GM19372 (cell line): Measurements from ENCODE around the gene HDAC4.

ENCODE experiments used
- ATAC-seq: cut with Tn5 transposase; IDR thresholded peaks from one replicate; pipeline ENCODE4 v1.9.1; 2021; ENCODE audit warnings: mild to moderate bottlenecking, low read depth, moderate library complexity; ENCODE audit not compliant: unreplicated experiment

The HDAC4 gene

DNA sequence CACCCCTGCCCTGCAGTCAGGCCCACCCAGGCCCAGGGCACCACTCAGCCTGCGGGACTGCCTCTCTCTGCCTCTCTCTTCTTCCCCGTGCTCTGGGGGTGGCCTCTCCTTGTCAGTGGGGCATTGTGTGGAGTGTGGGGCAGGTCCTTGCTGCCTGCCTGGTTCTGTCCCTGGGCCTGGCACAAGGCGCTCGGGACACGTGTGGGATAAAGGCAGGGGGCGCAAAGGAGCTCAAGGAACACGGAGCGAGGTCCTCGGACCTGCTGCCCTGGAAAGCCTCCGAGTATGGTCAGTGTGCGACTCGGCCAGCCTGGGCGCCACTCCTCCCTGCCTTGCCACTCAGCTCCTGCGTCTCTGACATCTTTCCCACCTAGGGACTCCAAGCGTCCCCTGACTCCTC, 262.2 kb downstream of the HDAC4 start:
- ATAC-seq: no peak

DNA sequence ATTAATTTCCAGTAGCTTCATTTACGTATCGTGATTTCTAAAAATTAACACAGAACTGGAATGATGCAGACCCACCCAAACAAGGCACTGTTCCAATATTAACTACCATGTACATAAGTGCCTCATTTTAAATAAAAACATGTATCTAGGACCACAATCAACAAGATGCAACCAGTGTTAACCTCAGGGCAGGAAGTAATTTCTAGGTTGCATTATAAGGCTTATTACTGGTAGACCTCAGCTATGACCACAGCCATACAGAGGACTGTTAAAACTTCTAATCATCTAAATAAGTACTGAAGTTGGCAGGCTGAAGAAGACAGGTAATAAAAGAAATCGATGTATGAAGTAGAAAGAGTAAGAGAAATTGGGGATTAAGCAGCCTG, 262.9 kb downstream of the HDAC4 start:
- ATAC-seq: no peak

DNA sequence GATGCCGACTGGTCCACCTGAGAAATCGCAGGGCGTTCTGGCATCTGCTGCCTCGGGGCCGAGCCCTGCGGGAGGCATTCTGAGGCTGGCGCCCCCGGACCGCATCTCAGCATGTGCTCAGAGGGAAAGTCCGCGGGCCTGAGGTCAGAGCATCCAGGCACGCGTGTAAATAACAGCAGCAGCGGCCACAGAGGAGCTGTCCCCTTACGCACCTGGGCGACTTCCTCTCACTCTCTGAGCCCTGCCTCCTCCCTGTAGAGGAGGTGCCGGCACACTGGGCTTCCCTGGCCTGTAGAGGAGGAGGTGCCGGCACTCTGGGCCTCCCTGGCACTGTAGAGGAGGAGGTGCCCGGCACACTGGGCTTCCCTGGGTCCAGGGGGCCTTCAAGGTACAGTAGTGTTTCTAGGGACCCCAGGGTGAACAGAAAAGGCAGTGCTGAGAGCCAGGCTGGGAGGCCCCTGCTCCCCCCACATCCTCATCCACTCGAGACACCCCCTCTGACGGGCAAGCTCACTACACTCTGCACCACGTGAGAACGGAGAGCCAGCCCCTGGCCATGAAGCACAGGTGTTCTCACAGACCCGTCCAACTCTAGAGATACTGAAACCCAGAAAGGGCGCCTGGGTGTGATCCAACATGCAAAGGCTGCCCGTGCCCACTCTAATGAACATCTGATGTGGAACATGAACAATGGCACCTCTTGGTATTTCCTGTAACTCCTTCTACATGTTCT, 263.5 kb downstream of the HDAC4 start:
- no peak for ATAC-seq

DNA sequence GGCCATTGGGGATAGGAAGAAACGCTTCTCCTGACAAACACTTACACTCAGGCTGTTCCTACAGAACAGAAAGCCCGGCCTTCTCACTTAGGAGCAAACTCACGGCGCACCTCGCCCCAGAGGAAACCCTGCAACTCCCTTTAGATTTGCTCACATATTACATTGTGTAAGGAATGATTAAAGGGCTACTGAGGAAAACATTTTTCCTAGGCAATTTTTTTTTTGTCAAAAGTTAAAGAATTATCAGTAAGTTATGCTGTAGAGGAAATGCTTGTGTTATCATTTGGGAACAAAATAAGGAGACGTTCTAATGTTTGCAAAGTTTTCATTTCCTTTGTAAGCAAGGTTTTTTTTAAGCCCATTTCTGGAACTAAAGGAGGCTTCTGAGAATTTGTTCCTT, 264.1 kb downstream of the HDAC4 start:
- no peak for ATAC-seq

DNA sequence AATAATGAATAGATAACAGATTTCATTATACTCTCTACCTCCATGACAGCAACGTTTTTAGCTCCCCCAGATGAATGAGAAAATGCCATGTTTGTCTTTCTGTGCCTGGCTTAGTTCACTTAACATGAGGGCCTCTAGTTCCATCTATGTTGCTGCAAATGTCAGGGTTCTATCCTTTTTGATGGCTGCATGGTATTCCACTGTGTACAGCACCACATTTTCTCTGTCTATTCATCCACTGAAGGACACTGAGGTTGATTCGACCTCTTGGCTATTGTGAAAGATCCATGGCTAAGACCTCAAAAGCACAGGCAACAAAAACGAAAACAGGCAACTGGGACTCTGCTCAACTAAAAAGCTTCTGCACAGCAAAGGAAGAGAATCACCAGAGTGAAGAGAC, 264.6 kb downstream of the HDAC4 start:
- ATAC-seq: no peak

DNA sequence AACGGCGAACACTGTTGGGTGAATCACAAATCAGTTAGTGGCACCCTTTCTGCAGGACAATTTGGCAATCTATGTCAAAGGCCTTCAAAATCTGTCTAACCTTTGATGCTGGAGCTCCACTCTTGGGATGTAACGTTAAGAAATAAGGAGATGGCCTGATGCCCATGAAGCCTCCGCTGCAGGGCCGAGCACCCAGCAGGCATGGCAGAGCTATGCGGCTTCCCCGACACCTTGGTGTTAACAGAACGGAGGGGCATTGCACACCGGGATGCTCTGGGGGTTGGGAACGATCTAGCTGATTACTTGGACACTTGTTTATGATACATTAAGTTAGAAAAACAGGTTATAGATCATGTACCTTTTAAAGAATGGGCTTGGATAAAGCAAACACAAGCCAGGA, 265.3 kb downstream of the HDAC4 start:
- no peak for ATAC-seq

DNA sequence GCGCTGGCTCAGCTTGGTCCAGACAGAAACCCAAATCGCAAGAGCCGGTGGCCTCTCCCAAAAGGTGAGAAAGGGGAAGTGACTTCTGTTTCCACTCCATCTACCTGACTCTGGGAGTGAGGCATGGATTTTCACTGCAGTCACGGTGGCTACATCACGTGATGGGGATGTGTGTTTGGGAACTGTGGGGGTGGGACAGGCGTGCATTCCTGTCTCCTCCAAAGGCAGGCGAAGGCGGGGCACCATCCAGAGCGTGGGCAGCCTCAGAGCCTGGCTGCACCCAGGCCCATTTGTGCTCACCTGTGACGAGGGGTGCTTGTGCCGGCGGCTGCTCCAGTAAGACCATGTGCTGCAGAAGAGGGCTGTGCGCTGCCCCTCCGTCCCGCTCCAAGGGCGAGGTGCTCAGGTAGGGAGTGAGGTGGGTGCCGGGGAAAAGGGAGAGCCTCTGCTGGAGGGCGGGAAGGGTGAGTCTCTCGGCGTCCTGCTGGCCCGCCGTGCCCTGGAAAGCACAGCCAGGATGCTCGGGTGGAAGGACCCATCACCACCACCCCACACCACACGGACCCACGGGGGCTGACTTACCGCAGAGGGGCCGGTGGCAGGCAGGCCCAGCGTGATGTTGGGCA, 266.8 kb downstream of the HDAC4 start:
- ATAC-seq: no peak

DNA sequence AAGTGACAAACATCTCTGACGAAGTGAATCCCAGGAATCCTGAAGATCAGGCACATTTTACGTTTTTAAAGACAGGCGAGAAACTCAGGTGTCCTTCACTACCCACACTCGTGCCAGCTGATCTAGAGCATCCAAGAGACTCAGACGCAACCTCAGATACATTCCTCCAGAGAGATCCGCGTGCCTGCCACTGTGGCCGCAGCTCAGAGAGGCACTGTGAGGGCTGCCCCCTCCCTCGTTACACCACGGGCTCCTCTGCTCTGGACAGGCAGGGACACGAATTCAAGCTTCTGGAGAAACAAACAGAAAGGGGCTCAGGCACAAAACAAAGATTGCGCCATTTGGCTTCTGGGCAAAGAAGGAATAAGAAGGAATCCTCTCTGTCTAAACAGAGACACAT, 268.0 kb downstream of the HDAC4 start:
- no peak for ATAC-seq

DNA sequence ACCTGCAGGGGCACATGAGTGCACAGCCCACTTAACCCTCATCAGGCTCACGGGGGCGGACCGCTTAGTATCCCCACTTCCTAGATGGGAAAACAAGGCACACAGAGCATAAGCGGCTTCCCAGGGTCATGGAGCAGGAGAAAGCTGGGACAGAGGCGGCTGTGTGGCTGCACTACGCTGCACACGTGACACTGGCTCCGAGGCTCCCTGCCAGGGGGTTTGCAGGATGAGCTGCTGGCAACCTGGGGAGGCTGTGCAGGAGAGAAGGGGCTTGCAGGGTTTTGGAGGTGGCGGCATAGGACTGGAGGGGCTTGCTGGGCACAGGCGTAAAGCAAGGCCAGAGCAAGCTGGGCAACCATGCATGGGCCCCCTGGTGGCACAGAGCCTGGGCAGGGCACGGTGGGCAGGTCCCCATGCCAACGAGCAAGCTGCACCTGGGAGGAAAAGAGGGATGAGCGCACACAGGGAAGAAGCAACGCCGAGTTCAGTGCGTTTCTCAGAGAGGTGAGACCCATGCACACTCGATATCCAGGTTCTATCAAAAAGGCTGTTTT, 268.6 kb downstream of the HDAC4 start:
- ATAC-seq: no peak

DNA sequence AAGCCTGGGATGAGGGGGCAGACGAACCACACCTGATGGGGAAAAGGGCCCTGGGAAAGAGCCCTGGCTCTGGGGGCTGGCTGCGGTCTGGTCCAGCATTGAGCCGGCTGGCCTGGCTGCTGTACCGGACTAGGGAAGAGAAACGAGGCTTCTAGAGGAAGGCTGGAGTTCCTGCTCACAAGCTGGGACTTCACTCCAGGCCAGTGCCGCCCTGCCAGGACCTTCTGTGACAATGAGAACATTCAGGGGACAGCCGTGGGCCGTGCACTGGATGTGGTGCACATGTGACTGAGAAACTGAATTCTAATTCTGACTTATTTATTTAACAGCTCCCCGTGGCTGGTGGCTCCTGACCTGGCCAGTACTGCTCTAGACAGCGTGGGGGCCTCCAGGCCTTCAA, 269.3 kb downstream of the HDAC4 start:
- ATAC-seq: no peak

DNA sequence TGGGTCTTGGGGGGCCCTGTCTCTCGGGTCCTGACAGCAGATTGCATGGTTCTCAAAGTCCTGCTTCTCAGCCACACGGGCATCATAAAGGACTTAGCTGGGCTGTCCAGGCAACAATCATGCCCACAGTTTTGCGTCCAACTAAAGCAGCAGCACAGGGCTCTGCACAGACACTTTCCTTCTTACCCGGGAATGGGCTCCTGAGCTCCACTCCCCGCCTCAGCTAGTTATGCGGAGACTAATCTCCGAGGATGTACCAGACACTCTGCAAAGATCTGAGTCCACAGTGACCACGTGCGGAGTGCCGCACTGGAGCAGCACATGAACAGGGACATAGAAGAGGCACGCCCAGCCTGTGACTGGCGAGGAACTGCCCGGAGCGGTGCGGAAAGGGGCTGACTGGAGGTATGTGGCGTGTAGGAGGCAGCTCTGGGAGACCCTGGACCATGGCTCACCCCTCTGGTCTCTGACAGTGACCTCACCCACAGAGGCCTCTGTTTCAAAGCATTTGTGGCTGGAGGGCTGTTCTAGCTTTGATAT, 270.0 kb downstream of the HDAC4 start:
- no peak for ATAC-seq

DNA sequence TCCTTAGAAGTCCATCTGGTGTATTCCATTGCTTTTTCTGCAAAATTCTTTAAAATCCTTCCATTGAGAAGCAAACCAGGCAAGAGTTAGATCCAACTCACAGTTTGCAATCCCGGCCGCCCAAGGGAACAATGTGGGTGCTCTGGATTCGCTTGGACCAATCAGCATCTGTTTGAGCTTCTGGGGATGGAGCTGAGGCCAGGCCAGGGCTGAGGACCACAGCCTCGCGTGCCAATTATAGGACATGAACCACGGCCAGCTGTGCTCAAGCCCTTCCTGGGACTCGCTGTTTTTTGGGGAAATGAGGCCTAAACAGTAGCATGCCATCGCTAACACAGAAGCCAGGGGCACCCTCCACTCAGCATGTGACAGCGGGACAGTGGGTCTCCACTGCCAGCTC, 270.8 kb downstream of the HDAC4 start:
- ATAC-seq: no peak

DNA sequence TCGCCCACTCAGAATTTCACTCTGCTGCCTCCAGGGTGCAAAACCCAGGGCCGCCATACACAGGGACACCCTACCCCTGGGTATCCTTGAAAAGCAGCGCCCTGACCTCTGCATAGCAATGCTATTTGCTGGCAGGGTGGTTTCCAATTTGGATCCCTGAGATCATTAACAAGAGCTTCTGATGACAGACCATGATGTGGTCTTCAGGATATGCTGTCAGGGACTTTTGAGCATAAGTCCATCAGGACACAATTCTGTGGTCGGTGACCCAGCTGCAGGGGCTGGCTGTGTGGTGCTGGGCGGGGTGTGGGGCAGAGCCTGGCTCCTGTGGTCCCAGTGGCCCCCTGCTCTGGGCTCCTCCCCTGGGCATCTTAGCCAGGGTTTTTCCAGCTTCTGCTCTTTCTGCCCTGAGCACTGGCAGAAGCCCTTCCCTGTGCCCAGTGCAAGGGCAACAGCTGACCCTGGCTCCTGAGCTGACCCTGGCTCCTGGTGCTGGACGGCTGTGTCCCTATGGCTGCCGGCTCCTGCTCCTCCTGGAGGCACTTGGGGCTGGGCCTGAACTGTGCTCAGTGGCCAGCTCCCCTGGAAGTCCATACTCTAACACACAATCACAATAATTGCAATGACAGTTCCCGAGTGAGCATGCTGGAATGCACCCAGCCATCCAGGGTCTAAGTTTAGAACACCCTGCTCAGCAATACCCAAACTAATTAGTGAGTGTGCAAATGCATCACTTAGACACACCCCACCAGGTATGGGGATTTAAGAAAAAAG, 271.5 kb downstream of the HDAC4 start:
- no peak for ATAC-seq

DNA sequence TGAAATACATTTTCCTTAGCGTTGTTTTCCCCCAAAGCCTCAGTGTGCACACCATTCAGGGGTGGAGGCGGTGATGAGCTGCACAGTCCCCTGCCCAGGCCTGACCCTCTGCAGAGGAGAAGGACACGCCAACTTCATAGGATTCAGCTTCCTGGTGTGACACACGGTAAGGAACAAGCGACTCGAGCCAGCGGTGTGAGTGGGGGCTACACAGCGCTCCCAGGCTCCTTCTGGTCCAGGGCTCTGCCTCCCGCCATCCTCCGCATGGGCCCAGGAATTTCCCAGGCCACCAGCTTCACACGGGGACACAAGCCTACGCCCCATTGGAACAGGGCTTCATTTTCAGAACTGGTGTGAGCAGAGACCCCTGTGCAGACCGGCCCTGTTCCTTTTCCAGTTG, 272.1 kb downstream of the HDAC4 start:
- ATAC-seq: no peak

DNA sequence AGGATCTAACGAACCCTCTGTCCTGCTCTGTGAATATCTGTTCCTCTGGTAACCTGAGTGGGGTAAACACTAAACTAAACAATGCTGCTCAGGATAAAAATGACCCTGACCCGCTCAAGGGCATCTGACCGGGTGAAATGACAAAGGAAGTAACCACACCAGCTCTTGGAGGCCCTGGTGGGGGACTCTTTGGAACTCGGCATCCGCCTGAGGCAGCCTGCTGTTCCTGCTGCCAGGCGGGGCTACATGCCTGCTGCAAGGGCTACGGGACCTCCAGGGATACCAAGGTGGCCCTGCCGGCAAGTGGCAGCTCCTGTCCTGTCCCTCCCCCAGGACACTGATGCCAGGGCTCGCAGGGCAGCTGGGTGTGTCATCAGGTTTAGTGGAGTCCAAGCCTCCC, 273.3 kb downstream of the HDAC4 start:
- no peak for ATAC-seq

DNA sequence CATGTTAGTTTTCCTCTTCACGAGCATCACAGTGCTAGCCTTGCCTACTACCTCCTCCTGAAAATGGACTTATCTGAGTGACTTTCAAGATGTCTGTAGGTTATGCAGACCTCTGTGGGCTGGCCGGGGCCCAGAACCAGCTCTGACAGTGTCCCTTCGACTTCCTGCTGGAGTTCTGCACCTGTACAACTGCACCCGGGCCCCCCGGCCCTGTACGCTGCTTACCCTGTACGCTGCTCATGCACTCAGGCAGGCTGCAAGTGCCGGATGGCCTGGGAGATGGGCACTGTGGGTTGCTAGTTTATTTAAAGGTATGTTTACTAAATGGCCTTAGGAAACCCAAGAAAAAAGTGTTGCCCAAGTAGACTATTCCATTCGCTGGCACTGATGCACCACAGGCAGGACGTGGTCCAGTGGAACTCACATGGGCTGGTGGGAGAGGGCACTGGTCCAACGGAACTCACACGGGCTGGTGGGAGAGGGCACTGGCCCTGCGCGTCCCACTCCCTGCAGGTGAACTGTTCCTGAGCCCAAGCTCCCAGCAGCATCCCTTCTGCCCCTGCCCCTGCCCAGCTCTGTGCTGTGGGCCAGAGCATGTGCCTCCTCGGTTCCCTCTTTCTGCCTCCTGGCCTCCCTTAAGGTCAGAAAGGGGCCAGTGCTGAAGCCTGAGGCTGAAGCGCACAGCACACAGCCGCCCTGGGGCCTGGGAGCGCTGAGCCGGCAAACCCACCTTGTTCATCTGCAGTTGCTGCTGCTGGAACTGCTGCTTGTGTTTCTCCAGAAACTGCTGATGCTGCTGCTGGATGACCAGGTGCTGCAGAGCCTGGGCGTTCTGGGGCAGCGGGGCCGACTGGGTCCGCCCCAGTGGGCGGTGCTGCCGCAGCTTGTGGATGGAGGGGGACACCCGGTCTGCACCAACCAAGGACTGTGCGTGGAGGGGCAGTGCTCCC, 274.8 kb downstream of the HDAC4 start:
- no peak for ATAC-seq

DNA sequence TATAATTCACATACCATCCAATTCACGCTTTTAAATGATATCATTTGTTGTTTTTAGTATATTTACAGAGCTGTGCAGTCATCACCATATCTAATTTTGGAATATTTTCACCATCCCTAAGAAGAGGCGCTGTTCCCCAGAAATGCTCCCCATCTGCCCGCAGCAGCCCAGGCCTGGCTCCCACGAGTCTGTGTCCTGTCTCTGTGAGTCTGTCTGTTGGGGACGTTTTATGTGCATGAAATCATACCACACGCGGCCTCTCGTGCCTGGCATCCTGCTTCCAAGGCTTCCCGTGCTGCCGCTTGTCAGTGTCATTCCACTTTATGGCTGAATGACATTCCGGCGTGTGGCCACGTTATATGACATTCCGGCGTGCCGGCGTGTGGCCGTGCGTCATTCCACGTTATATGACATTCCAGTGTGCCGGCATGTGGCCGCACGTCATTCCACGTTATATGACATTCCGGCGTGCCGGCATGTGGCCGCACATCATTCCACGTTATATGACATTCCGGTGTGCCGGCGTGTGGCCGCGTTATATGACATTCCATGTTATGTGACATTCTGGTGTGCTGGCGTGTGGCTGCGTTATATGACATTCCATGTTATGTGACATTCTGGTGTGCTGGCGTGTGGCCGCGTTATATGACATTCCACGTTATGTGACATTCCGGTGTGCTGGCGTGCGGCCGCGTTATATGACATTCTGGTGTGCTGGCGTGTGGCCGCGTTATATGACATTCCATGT, 276.5 kb downstream of the HDAC4 start:
- no peak for ATAC-seq

DNA sequence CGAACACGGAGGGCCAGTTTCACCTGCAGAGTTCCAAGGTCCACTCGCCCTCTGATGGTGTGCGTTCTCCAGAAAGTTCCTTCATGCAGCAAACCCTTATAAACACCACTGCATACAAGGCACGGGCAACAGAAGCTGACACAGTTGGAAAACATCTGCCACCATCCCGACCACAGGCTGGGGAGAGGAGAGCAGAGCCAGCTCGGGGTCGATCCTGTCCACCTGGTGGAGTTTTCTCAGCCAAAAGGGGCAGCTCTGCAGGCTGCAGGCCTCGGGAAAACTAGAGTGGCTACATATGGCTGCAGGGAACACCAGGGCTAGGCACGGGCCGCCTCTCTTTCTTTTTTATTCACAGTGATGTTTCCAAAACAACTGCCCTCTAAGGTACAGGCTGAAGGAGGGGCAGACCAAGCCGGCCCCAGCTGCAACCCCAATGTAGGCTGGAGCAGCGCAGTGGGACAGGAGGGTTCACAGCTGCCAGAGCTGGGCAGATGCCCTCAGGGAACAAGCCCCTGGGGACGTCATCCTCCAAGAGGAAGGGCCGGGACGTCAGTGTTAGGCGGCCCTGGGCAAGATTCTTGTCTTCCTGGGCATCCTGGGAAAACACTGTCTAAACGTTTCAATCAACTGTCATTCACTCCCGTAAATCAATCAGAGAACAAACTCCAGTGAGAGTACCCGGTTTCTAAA, 278.3 kb downstream of the HDAC4 start:
- ATAC-seq: no peak

DNA sequence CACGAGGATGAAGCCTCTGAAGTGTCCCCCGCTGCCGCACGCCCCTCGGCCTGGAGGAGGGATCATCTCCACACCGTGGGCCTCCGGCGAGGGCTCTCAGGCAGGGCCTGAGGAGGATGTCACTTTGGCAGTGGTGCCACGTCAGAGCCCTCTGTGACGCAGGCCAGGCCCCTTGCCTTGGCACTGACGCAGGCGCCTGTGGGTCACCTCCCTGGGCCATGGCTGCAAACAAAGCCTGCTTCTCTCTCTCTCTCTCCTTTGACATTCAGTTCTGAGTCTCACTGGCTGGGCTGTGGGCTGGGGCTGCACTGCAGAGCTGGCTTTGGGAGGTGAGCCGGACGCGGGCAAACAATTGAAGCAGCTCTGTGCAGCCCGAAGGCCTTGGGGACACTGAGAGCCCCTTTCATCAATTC, 279.2 kb downstream of the HDAC4 start:
- ATAC-seq: no peak
